HG03342 (cell line): ENCODE results near the gene IGDCC3.

Experiments used
- ATAC-seq: cut with Tn5 transposase; IDR thresholded peaks from one replicate; pipeline ENCODE4 v1.9.1; 2021; ENCODE audit warnings: mild to moderate bottlenecking, moderate library complexity; ENCODE audit not compliant: unreplicated experiment

Gene IGDCC3

GRCh38 chr15:65389226-65389625 is 11.4 kb upstream of the IGDCC3 start:
- no peak for ATAC-seq

- no peak for ATAC-seq
Measured at GRCh38 chr15:65388306-65389080, 10.7 kb upstream of the IGDCC3 start.

GRCh38 chr15:65386886-65387285 is 9.1 kb upstream of the IGDCC3 start:
- ATAC-seq, result no peak

GRCh38 chr15:65386376-65386775 is 8.6 kb upstream of the IGDCC3 start:
- no peak for ATAC-seq

- no peak for ATAC-seq
Measured at GRCh38 chr15:65385870-65386258, 8.1 kb upstream of the IGDCC3 start.

GRCh38 chr15:65384895-65385869 is 7.4 kb upstream of the IGDCC3 start:
- peak; percentile 71 for ATAC-seq

- no peak for ATAC-seq
Measured at GRCh38 chr15:65384505-65384894, 6.7 kb upstream of the IGDCC3 start.

GRCh38 chr15:65383991-65384390 is 6.2 kb upstream of the IGDCC3 start:
- no peak for ATAC-seq

- ATAC-seq, result no peak
Measured at GRCh38 chr15:65383456-65383855, 5.7 kb upstream of the IGDCC3 start.

GRCh38 chr15:65382921-65383320 is 5.1 kb upstream of the IGDCC3 start:
- no peak for ATAC-seq

- ATAC-seq, result no peak
Measured at GRCh38 chr15:65382146-65382491, 4.3 kb upstream of the IGDCC3 start.

- ATAC-seq, result no peak
Measured at GRCh38 chr15:65381445-65382145, 3.8 kb upstream of the IGDCC3 start.

GRCh38 chr15:65379986-65380385 is 2.2 kb upstream of the IGDCC3 start:
- no peak for ATAC-seq

GRCh38 chr15:65377105-65377975 is 462 bp downstream of the IGDCC3 start:
- no peak for ATAC-seq

GRCh38 chr15:65376767-65377104 is 1.1 kb downstream of the IGDCC3 start:
- ATAC-seq, result no peak

- no peak for ATAC-seq
Measured at GRCh38 chr15:65375871-65376607, 1.8 kb downstream of the IGDCC3 start.

GRCh38 chr15:65374821-65375401 is 2.9 kb downstream of the IGDCC3 start:
- ATAC-seq, result no peak

- ATAC-seq, result no peak
Measured at GRCh38 chr15:65374334-65374733, 3.5 kb downstream of the IGDCC3 start.

- no peak for ATAC-seq
Measured at GRCh38 chr15:65373163-65373651, 4.6 kb downstream of the IGDCC3 start.

- no peak for ATAC-seq
Measured at GRCh38 chr15:65372787-65373067, 5.1 kb downstream of the IGDCC3 start.
